GM21529 (cell line): ENCODE data around the gene DLD.
A peak's percentile ranks its signal among the peaks of the same experiment; 100 is the strongest.
"Not testable (repeated sequence)": the region's sequence is repeated elsewhere in the genome, so short reads cannot be mapped to it uniquely, and the experiment has no call there.

Experiments used
- ATAC-seq: cut with Tn5 transposase; IDR thresholded peaks from one replicate; pipeline ENCODE4 v1.9.1; 2021; ENCODE audit not compliant: unreplicated experiment

DLD gene

DNA sequence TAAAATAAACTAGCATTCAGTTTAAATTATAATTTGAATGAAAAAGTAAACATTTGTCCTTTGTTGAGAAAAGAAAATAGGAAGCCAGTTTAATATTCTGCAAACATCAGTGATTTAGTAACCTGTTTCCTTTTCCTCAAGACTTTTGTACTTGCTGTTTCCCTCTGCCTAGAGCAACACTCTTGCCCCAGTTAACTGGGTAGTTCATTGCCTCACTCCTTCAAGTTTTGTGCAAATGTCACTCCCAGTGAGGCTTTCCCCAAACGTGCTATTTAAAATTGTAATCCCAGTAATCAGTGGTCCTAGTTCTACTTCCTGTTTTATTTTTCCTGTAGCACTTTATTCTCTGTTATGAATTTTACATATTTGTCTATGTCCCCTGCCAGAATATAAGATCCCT, 23.8 kb downstream of the DLD start:
- no peak for ATAC-seq

DNA sequence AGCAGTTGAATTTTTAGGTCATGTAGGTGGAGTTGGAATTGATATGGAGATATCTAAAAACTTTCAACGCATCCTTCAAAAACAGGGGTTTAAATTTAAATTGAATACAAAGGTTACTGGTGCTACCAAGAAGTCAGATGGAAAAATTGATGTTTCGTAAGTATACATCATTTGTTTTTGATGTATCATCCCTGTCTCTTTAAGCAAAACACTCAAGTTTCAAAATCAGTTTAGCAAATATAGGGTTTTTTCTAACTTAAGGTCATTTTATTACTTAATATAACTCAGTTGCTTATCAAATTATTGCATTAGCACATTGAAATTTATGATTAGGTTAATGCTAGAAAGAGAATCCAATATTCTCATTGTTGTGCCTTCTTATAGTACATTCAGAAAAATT, 24.6 kb downstream of the DLD start:
- ATAC-seq = no peak

DNA sequence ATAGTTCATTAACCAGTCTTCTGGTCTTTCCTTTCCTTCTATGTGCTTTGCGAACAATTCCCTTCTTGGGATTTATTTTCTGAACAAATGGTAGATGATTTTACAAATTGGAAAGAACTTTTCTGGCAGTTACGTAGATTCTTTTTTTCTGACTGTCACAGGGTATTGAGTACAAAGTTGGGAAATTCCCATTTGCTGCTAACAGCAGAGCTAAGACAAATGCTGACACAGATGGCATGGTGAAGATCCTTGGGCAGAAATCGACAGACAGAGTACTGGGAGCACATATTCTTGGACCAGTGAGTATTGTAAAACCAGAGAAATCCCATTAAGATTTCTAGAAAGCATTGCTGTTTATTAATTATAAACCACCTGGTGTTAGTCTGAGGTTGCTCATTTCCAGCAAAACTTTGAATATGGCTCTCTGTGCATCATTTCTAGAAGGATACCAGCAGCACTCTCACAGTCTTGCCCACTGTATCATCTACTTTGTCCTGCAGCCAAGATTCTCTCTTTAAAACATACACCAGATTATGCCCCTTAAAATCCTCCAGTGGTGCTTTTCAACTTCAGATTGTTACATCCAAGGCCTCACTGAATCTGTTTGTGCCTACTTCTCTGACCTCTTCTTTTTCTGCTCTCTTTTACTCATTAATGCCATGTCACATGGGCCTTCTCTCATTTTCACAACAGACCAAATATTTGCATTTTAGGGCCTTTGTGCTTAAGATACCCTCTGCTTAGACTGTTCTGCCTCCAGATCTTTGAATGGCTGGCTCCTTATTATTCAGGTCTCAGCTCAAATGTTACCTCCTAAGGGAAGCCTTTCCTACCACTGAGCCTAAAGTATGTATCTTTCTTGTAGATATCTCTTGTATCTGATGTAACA, 27.0 kb downstream of the DLD start:
- ATAC-seq = peak; percentile 85

DNA sequence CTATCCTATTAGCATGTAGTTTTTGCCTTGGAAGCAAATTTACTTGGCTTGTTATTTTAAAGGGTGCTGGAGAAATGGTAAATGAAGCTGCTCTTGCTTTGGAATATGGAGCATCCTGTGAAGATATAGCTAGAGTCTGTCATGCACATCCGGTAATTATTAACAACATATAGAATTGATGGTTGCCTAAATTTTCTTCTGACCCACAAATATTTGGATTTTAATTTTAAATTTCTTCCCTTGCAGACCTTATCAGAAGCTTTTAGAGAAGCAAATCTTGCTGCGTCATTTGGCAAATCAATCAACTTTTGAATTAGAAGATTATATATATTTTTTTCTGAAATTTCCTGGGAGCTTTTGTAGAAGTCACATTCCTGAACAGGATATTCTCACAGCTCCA, 28.0 kb downstream of the DLD start:
- no peak for ATAC-seq

DNA sequence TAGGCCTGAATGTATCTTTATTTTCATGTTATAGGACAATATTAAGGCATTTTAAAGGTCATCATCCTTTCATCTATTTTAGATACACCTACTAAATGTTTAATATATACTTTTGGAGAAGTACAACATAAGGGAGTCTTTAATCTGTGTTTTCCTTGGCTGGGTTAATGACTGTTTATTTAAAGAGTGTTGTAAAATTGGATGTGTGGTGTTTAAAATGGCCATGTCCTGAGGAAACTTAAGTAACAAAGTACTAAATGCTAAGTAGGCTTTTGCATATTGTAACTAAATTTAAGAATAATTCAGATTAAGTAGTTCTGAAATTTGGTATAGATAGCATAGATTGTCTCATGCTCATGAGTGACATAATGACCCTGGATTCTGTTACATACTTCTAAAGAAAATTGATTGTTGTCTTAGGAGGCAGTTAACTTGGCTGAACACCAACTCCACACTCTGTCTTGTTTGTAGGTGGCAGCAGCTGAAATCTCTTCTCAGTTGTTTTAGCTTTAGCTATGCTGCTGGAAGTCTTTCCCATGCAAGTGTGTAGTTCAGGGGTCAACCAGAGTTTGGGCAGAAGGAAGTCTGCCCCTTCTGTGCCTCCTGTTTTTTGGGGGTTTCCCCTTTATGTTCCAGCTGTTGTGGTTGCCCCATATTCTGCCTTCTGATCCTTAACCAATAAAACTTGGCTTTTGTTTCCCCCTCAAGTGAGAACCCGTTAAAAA, 29.2 kb downstream of the DLD start:
- ATAC-seq = no peak

DNA sequence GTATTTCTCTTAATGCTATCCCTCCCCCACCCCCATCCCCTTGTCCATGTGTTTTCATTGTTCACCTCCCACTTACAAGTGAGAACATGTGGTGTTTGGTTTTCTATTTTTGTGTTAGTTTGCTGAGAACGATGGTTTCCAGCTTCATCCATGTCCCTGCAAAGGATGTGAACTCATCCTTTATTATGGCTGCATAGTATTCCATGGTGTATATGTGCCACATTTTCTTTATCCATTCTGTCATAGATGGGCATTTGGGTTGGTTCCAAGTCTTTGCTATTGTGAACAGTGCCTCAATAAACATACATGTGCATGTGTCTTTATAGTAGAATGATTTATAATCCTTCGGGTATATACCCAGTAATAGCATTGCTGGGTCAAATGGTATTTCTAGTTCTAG, 30.8 kb downstream of the DLD start:
- ATAC-seq = not testable (repeated sequence)

DNA sequence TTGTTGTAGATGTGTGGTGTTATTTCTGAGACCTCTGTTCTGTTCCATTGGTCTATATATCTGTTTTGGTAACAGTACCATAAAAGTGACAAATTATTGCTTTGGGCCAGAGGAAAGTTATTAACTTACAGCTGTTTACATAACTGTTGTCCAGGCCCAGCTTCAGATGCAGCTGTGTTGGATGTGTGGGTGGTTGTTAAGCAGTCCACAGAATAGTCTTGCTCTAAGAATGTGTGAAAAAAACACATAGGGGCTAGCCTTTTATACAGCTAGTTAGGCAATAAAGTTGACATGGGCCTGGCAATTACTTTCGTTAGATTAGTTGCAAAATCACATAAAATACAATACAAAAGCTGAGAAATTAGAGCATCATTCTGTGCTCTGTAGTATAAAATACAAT, 31.9 kb downstream of the DLD start:
- ATAC-seq = no peak

DNA sequence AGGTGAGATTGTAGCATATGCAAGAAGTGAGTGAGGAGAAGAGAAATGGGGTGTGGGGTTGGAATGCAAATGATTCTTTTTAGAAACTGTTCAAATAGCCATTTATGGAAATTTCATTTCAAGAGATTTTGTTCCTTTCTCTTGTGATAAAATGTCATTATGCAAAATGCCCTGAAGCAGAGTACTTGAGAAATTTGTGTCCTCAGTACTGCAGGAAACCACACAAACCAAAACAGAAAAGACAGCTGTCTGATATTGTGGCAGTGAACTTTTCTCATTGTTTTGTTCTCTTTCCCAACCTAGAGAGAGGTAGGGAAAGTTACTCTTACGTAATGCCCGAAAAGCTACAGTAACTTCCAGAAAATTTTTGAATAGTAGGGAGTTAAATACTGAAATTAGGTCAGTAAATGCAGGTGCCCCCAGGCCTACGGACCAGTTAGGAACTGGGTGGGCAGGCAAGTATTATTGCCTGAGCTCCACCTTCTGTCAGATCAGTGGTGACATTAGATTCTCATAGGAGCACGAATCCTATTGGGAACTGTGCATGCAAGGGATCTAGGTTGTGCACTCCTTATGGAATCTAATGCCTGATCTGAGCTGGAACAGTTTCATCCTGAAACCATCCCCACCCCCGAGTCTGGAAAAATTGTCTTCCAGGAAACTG, 34.0 kb downstream of the DLD start:
- peak; percentile 94 for ATAC-seq

DNA sequence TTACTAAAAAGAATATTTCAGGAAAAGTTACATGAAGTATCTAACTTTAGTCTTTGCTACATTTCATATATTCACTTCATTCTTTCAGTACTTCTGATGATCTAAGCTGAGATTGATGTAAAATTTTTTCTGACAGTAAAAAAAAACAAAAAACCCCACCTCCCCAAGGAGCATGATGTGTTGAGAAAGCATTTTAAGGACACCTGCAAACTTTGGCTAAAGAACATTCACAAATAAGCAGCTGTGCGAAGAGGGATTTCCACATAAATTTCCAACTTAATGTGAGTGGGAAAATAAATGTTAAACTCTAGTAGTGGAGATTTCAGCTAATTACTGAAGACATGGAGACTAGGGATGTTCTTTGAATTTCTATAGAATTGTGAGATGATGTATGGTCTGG, 35.5 kb downstream of the DLD start:
- ATAC-seq = no peak

DNA sequence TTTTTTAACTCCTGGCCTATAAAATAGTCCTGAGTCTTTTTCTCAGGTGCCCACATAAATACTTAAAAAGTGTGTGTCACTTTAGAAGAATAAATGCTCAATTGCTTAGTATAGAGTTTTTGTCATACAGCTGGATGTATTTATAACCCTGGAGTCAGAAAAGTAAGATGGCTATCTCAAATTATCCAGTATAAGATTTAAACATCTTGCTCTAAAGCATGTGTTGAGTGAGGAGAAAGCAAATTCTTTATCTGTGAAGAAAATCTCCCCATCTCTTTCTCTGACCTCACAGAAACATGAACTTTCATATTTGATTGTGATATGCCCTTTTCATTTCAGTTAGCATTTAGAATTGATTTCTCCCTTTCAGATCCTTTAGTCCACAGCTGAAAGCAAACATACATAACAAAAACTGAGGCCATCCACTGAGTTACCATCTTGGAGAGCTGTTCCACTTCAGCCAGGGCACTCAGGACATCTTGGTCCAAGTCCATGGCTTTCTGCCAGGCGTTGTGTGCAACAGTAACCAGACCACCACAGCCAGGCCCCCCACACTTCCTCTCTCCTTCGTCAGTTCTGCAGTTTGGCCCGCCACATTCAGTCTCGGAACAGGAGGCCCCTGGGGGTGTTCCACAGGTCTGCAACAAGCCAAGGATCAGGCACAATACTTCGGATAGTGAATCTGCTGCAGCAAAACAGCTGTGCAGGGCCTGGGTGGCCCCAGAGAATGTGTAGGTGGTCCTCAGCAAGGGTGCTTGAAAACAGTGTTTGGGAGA, 40.9 kb downstream of the DLD start:
- ATAC-seq = no peak

DNA sequence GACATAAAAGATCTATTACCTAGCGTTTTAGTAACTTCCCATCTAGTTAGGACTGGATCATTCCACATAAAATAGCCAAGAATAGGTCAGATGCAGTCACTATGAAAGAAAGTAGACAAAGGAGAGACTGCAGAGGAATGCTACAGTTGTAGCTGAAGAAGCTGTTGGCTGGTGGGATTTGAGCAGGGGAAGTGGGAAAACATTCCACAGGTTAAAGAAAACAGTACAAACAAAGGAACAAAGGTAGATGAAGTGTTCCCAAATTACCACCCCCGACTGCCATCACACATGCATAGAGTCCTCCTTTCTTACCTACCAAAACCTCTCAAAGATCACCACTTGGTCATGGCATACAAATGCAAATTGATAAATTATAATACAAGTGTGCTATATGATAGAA, 41.8 kb downstream of the DLD start:
- ATAC-seq = no peak

DNA sequence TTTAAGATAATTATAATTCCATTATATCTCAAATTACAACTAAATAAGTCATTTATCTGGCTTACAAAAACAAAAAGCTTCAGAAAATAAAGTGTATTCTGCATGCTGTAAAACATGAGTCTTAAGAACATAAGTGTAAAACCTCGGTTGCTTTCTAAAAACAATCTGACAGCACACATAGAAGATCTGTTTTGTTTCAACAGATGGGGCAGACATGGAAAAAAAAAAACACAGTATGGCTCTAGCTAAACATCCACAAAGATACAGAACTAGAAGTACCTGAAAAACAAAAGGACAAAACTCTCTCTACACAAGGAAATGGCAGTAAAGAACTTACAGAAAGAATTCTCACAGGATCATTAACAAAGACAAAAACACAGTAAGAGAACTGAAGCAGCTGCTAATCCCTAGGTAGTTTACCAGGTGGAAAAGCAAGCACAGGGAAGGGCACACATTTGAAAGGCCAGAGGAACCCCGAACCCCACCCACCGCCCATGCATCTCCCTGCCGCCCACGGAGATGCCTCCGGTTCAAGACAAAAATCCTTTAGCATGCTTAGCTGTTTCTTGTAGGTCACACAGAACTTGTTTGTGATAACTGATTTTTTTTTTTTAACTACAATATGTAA, 42.5 kb downstream of the DLD start:
- no peak for ATAC-seq

DNA sequence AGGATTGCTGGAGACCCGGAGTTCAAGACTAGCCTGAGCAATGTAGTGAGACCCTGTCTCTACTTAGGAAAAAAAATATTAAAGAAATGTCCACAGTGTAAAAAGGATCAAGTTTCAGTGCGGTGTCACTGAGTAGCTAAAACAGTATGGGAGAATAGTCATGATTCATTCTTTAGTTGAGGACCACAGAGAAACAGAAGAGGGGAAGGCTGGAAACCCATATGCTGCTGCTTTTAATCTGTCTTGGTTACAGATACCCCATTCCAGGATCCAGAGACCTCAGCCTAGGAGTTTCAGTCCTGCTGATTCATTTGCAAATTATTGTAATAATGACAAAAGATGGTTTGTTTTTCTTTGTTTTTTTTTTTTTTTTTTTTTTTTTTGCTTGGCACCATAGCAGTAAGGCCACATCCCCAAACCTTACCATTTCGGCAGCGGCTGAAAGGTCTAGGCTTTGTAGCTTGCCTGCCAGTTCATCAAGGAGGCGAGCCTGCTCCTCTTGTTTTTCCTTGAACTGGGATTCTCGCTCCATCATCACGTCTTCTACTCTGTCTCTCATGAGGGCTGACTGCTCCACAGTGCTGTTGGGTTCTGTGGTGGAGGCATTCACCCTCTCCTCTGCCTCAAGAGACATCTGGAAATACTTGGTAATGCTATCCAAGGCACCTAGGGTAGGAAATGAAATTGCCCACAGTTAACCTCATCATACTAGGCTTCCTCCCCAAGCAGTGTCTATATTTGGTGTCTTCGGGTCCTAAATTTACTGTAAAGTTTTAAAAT, 44.2 kb downstream of the DLD start:
- ATAC-seq = no peak

DNA sequence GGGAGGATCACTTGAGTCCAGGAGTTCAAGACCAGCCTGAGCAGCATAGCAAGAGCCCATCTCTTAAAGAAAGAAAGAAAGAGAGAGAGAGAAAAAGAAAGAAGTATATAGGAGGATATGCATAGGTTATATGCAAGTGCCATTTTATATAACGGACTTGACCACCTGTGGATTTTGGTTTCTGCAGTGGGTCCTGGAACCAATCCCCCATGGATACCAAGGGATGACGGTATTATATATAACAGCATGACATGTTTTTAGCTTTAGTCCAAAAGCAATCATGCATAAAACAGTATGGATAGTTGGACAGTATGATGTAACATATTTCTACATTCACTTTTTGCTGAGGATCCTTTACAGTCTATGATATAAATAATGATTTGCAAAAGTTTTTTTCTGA, 45.3 kb downstream of the DLD start:
- no peak for ATAC-seq

DNA sequence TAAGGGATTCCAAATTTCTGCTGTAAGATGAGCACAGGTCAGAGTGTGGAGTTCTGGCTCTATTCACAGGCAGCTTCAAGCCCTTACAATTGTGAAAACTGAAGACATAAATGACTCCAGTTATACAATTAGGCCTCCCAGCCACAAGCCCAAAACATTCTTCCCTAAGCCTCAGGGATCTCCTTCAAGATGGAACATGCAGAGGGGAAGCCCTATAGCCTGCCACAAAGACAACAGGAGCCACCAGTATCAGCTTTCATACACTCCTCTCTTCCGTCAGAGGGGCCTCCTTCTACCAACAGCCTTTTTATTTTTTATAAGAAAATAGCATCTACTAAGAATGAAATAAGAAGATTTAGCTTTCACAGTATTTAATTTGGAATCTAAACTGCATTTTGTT, 46.5 kb downstream of the DLD start:
- ATAC-seq = no peak

DNA sequence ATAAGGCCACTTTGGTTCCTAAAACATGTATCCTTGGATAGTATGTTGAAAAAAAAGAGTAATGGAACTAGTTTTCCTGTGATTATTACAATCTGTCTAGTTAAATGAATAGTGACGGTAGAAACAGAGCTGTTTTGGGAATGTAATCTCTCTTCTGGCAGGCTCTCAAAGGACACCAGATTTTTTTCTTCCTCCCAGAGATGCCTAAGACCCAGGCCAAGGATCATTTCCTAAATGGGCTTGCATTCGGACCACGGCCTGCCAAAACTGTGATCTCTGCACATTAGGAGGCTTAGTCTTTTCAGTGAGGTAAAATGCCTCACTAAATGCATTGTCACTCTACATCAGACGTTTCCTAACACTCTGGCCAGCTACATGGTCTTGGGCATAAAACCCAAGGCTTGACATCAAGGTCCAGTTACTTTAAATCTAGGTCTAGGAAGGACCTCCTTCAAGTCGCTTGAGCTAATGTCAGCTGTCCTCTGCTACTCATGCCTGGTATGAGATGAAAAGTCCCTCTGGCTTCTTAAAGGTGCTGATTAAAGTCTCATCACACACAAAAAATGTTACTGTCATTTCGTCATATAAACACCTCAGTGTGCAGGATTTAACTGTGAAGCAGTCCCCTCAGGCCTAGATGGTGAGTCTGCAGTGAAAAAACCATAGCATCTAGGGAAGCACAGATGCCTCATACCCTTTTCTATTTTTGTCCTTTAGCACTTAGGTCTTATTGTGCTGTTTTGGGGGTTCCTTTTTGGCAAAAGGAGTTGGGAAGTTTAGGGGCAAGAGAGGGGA, 47.7 kb downstream of the DLD start:
- no peak for ATAC-seq

DNA sequence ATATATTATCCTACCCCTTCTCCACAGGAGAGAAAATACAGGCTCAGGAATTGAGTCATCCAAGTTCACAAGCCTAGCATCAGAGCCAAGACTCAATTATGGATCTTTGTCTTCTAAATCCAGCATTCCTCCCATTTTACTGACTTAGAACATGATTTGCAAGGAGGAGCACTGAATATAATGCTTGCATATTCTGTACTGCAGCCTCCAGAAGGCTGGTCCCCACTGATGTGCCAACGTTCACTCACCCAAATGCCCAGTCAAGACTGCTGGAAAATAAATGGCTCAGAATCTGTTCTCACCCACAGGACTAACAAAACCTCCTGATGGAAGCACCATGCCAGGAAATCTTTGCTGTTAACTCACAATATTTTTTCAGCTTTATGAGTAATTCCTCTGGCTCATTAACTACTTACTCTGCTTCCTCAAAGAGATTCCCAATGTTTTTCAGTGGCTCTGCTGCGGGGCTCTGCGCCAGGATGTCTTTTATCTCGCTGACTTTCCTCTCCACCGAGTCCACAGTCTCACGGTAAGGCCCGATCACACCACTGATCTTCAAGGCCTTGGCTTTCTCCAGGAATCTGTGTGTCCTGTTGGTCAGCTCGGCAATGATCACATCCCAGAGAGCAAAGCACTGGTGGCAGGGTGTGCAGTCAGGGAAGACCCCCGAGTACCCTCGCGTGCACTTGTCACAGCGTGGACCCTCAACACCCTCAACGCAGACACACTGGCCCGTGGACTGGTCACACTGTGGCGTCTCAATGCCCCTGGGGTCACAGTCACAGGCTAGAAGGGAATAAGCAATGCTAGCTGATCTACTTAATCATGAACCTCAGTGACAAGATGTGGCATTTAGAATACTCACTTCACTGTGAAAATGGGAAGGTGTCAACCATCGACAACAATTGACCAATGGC, 48.8 kb downstream of the DLD start:
- ATAC-seq = no peak

DNA sequence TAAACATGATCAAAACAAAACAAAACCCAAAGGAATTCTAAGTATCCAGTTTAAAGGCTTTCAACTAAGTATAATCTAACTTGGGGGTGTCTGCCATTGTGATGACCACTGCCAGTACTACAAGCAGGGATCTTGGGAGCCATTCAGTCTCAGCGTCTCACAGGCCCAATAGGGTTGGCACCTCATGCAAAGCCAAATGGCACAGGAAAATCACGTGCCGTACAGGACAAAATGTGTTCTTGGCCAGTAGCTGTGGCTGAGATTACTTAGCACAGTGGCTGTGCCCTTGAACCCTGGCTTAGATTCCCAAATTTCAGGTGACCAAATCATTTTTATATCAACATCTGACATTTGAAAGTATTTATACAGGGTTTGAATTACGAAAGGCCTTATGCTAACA, 50.0 kb downstream of the DLD start:
- ATAC-seq = no peak
